Right renal pelvis (tissue), 4 donors: ENCODE measurements around the gene GAB3. TPM values are rescaled to one million over a fixed set of nuclear protein-coding genes. Genes with fewer than 3 reads are reported as not detected.
"Not testable (repeated sequence)": the region's sequence is repeated elsewhere in the genome, so short reads cannot be mapped to it uniquely, and the experiment has no call there.

Experiments used
- DNase-seq, 4 donors: peaks; one replicate each; pipeline ENCODE4 v3.0.0-alpha.2; 2013; ENCODE audit warnings: low read depth in 4 of 4, low spot score in 3 of 4, missing footprints in 1 of 4
- polyA plus RNA-seq, 4 donors: library from polyadenylated mRNA; unstranded; fragments of 120-200 nt; gene quantifications; one replicate each; pipeline ENCODE4 v1.2.1, GENCODE V29; 2013; ENCODE audit not compliant: insufficient read length in 4 of 4

The GAB3 gene
- polyA plus RNA-seq, 4 donors: 1.5 to 3.2 (median 2.4) TPM

DNA sequence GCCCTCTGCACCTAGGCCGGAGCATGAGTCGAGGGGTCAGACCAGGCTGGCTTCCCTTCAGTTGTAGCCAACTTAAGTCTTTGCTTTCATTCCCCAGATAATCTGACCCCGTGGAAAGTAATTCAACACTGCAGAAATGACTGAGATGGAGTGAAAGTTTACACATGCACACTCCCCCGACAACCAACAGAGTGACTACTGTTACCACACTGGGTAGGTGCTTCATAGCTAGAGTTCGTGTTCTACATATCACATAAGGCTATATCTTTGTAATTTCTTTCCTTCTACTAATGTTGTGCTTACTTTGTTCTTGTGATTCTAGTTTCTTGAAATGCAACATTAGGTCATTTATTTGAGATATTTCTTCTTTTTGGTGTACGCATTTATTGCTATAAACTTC, 90.3 kb downstream of the GAB3 start:
- DNase-seq: no peak

DNA sequence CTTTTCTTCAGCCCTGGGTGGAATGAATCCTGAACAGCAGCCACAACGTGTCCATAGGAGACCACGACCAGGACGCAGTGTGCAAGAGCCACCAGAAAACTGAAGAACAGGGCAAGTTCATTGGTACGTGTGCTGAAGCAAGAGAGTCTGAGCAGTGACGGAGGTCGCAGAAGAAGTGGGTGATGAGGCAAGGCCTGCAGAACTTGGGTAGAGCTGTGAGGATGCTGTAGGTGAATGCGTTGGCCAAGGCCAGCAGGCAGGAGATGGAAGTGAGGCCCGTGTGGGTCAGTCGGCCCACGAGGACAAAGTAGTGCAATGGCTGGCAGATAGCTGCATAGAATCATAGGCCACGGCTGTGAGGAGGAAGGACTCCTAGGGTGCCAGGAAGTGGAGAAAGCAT, 91.9 kb downstream of the GAB3 start:
- no peak for DNase-seq

DNA sequence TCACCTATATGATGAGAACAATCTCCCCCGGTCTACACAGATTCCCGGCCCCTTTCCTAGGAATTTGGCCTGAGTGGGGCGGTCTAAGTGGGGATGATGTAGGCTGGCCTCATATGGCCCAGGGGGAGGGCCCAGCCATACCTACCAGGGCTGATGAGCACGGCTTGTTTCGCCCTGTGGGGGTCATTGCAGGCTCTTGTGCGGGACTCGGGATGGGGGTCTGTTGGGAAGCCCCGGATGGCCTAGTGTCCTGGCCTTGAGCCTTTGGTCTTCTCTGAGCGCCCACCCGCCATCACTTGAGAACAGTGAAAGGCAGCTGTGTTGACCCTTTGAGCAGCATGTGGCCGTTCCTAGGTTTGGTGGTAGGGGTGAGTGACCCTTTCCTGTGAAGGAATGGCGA, 92.7 kb downstream of the GAB3 start:
- no peak for DNase-seq

DNA sequence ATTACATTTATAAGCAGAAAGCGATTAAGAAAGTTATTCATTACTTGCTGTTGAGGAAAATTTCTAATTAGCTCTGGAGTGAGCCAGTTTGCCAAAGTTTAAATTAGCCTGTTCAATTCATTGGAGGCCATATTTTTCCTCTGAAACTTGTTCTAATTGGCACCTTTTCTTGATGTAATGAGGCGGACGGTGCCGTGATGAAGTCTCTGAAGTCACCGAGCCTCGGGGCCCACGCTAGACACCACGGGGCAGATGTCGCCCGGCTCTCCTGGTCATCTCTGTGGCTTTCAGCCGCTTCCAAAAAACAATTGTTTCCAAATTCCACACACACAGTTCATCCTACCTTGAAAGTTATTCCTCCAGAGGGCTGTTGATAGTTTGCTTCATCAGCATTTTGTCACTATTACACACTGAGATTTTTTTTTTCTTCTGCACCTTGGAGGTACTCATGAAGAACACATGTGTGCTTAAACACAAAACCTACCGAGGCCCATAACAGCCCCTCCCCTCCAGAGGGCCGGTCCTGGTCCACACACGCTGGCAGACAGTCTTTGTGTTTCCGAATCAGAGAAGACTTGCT, 93.6 kb downstream of the GAB3 start:
- DNase-seq: no peak

DNA sequence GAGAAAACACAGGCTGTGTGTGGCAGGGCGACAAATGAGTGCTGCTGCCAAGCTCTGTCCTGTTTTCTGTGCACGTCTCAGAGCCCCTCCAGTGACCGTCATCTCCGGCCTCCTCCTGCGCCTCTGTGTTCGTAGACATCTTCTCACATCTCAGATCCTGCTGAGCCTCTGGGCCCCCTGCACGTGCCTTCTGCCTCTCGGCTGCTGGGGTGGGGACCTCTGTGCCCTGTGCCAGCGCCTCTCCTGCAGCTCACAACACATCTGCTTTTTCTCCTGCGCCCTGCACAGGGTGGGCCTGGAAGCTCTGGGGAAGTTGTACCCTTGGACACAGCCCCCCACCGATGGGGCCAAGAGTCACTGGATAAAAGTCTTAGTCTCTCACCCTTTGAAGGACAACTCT, 95.1 kb downstream of the GAB3 start:
- no peak for DNase-seq

DNA sequence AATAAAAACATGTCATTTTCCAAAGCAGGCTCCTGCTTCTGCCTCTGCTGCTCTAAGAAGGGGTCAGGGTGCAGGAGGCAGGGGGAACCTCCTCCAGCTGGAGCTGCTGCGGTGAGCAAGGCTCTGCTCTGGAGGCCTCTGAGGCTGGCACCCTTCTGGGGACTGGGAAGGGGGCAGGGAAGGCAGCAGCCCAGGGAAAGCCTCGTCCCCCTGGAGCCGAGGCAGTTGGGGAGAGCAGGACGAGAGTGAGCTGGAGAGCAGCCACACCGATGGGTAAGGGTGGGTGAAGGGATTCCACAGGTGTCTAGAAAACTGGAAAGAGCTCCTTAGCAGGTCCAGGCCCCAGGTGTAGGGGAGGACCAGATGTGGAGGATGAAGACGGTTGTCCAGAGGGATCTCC, 95.5 kb downstream of the GAB3 start:
- no peak for DNase-seq

DNA sequence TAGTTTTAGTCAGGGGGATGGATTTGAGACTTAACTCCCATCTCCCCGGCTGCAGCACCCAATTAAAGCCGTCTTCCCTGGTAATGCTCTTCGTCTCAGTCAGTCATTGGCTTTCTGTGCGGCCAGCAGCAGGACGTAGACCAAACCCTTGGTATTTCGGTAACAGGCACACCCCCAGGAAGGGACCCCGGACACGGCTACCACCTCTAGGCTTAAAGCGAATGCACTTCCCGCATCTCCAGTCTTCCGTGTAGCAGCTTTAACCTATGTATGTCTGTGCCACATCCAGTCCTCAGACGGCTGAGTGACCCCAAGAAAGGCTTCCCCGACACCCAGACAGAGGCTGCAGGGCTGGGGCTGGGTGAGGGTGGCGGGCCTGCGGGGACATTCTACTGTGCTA, 96.0 kb downstream of the GAB3 start:
- DNase-seq: no peak

DNA sequence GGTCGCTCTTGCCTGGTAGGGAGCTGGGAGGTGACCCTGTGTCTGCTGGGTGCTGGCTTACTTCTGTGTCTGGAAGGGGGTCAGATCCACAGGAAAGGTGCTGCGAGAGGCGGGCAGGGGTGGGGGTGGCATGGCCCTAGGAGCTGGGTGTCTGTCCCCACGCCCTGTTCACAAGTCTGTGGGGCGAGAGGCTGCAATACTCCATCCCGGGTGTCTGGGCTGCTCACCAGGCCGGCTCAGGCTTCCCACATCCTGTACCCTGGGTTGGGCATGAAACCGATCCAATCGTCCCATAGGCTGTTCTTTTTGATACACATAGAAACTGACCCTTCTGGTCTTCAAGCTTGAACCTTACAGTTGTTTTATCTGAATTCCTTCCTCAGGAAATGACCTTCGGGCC, 96.5 kb downstream of the GAB3 start:
- no peak for DNase-seq

DNA sequence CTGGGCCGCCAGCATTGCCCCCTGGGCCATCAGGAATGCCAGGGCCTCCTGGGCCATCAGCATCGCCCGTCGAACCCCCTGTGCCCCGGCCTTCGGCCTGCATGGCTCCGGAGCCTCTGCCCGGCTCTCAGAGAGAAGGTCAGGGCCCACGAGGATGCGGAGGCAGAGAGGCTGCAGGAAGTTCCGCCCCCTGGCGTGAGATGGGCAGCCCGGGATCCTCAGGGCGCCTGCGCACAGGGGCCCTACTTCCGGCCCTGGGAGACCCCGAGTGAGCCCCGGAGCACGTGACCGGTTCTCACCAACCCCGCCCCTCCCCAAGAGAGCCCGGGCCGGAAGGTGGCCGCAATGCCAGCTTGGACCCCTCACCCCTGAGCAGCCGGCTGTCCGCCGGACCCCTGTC, 97.5 kb downstream of the GAB3 start, which contains the start of gene CTAG2:
Gene CTAG2 (minus strand): TSS at position 167 of the 400 bp plus-strand sequence. CDS start 64 bp downstream, at position 103.
- not testable (repeated sequence) for DNase-seq

DNA sequence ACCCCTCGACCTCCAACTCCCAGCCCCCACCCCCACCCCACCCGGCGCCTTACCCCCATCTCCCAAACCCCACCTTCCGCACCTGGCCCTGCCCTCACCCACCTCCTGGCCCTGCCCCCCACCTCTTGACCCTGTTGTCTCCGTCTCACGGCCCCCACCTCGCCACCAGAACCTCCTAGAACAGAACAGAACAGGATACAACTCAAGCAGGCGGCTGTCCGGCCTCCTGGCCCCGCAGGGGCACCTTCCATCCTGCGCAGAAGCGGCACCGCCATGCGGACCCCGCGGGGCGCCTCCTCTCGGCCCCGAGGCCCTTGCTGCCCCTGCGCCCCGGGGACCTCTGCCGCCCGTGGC, 97.9 kb downstream of the GAB3 start:
- DNase-seq: no peak

DNA sequence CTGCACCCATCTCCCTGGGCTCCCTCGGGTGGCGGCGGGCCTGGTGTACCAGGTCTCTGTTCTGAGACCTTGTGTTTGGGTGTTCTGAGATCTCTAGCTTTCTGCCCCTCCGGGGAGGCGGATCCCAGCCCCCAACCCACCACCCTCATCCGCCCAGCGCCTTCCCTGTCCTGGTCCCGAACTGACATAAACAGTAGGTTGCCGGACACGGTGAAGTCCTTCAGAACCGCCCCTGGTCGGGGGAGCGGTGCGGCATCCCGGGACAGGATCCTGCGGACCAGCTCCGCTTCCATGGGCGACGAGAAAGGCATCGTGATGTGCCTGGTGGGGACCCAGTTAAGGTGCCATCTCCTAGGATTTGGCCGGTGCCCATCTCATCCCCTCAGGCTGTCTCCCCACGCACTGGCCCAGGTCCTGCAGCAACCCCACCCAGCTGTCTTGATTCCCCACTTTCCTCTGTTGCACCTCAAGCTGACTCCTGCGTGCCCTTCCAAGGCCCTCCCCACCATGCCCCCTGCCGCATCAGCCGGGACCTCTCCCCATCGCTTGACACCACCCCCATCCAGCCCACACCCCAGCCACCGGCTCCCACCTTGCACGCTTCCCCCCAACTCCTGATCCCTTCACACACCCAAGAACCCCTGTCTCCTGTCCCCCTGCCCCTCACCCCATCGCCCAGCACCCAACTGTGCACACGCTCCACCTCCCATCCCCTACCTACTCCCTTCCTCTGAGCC, 98.4 kb downstream of the GAB3 start:
- DNase-seq: no peak

DNA sequence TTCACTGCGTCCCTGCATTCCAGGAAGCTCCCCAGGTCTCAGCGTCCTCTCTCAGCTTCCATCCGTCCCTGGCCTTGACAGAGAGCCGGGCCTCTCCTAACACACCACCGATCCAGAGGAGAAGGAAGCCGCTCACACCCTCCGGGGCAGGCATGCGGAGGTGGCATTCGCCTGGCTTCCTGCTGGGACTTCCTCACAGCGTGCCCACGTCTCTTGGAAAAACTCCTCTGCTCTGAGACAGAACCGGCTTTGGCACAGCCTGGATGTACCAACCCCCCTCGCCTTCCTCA, 100.7 kb downstream of the GAB3 start:
- no peak for DNase-seq

DNA sequence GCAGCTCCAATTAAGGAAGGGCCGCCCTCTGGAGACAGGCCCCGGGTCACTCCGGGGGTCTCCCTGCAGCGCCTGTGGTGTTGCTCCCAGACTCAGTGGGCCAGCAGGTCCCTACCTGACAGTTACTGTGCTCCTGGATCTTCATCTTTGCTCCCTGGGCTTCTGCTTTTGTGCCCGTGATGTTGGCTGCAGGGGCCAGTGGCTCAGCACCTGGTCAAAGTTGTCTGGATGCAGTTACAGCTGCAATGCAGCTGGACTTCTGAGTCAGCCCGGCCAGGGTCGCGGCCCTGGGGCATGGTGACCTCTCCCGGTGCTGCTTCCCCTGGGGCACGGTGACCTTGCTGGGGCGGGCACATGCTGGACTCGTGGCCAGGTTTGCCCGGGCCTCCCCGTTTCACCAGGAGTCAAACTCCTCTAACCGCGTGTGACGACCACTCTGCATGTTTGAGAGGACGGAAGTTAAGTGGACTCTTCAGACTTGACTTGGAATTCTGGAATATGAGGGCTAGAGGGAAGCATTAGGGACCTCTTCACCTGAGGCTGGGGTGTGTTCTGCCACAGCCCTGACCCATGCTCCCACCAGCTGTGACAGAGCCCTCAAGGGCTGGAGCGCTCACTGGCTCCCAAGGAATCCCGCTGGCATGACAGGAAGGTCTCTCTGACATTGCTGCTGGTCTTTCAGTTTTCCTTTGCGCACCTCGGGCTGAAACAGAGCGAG, 101.2 kb downstream of the GAB3 start:
- DNase-seq: no peak

DNA sequence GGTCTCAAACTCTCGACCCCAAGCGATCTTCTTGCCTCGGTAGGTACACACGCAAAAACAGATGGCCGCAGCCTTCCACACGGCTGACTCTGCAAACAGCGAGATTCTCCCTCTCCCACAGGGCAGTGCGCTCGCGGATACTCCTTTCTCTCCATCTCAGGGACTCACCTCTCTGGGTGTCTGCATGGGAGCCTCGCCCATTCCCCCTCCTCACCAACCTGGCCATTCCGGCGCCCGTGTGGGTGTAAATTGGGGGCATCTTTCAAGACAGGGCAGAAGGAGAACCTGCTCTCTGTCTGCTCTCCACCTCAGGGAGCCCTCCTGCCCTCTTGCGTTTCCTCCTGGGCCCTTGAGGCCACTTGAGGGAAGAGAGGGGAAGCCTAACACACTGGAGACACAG, 101.9 kb downstream of the GAB3 start:
- no peak for DNase-seq

DNA sequence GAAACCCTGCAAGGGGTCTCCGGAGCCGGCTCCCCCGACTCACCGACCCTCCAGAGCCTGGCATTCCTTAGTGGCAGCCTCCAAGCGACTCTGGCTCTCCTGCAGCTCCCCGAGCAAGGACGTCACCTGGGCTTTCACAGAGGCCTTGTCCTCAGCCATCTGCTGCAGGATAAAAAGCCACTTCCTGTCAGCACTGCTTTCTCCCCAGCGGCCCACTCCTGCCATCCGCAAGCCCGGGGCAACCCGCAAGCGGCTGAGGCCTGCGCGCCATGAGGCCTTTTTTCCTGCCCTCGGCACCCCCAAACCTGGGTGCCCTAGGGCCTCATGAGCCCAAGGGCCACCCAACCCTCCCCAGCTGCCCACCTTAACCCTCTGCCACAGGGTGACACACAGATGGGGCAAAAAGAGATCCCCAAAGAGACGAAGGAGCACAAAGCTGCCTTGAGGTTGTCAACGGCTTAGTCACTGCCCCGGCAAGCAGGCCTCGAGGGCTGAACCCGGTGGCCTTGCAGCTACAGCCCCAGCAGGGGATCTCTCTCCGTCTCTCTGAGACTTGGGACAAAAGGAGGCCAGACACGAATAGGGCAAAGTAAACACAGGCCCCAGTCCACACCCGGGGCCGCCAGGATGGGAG, 105.0 kb downstream of the GAB3 start:
- not testable (repeated sequence) for DNase-seq

DNA sequence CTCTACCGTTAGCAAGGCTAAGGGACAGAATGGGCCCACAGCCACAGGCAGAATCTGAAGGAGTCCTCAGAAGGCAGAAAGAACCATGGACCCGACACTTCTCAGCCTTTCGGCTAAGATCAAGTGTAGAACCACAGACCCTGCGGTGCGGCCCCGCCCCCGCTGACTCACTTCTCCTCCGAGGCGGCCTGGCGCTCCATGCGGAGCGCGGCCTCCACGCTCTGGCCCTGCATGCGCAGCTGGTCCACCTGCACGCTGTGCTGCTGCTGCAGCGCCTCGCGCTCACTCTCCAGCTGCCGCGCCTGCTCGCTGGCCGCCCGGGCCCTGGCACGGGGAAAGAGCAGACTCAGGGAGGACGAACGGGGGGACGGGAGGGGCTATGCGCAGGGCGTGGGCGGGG, 107.2 kb downstream of the GAB3 start:
- DNase-seq: not testable (repeated sequence)

DNA sequence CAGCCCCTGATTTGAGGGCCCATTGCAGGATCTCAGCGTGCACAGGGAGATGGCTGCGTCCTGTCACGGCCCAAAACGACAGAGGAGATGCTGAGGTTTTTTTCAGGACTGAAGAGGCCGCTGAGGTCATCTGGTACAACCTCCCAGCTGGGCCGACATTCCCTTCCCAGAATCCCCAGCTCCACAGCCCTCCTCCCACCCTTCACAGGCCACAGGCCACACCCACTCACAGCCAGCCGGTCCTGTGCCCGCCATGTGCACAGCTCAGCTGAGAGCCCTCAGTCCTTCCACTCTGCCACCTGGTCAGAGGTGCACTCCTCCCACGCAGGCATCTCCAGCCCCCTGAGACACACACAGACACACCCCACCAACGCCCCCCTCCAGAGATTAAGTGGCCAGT, 109.1 kb downstream of the GAB3 start:
- DNase-seq: not testable (repeated sequence)

DNA sequence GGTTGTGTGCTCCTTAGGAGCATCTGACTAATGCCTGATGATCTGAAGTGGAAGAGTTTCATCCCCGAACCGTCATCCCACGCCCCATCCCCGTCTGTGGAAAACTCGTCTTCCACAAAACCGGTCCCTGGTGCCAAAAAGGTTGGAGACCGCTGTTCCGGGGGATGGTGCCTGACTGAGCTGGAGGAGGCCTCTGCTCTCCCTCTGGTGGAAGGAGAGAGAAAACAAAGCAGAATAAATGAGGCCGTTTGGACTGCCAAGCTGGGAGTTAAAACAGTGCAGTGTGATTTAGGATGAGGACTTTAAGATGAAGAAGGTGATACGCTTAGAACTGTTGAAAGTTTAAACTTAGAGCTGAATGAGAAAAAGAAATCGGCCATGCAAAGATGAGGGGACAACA, 117.2 kb downstream of the GAB3 start:
- DNase-seq: not testable (repeated sequence)

DNA sequence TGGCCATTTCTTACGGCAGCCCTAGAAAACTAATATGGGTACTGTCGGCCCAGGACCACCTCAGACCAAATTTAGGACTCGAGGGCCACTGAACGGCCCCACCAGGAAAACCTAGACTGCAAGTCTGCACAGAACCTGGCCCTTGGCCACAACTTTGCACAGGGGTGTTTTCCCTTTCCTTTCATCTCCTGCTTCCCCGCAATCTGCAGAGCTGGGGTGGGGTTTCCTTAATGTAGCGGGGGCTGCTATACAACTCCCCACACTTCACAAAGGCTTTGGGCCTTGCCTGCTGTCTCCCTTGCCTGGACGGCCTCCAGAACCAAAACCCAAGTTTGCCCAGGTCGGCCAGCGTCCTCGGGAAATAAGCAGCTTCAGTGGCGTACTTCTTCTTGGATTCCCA, 119.9 kb downstream of the GAB3 start:
- not testable (repeated sequence) for DNase-seq

DNA sequence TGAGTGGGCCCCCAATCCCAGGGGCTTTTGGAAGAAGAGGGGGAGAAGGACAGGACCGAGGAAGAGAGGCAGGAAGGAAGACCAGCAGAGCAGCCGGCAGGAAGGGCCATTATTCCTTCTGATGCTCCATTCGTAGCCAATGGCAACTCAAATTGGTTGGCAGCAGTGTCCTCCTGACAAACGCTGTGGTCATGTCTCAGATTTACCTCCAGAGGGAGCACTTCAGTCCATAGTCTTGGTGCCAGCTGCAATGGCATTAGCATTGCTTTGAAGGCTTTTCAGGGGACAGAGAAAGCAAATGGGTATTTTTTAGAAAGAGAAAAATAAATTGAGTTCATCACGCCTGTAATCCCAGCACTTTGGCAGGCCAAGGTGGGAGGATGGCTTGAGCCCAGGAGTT, 121.9 kb downstream of the GAB3 start:
- not testable (repeated sequence) for DNase-seq
